Transverse colon (tissue), 3 donors: ENCODE data around the gene GPR151.

ENCODE experiments used
- POLR2A ChIP-seq: fragments of 450-650 bp; IDR thresholded peaks from one replicate; pipeline ENCODE4 v1.6.1; 2016; ENCODE audit warnings: antibody characterized with exemption, mild to moderate bottlenecking, moderate library complexity
- TF ChIP-seq, protein P1 (sequence below), 5 experiments: fragments of 200-600 bp in 3 of 5; fragments of 450-650 bp in 2 of 5; sonication (generic) in 3 of 5; IDR thresholded peaks; 1 replicate in 2 of 5; 2 replicates in 3 of 5; pipeline ENCODE4 v1.5.1; 2016 to 2017; ENCODE audit warnings: antibody characterized with exemption in 5 of 5, inconsistent platforms in 3 of 5, mild to moderate bottlenecking in 2 of 5, moderate library complexity in 1 of 5

- TF ChIP-seq, protein P1, sequence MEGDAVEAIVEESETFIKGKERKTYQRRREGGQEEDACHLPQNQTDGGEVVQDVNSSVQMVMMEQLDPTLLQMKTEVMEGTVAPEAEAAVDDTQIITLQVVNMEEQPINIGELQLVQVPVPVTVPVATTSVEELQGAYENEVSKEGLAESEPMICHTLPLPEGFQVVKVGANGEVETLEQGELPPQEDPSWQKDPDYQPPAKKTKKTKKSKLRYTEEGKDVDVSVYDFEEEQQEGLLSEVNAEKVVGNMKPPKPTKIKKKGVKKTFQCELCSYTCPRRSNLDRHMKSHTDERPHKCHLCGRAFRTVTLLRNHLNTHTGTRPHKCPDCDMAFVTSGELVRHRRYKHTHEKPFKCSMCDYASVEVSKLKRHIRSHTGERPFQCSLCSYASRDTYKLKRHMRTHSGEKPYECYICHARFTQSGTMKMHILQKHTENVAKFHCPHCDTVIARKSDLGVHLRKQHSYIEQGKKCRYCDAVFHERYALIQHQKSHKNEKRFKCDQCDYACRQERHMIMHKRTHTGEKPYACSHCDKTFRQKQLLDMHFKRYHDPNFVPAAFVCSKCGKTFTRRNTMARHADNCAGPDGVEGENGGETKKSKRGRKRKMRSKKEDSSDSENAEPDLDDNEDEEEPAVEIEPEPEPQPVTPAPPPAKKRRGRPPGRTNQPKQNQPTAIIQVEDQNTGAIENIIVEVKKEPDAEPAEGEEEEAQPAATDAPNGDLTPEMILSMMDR (IDR thresholded peaks at IDR 0.05): peak; percentile 61 to 76 (median 71)
- no peak for TF ChIP-seq POLR2A
Measured at GRCh38 chr5:146533260-146533857, 17.4 kb upstream of the GPR151 start.
